ENCODE measurements around the gene TPSD1.
A peak's percentile ranks its signal among the peaks of the same experiment; 100 is the strongest.

Gene TPSD1

DNA sequence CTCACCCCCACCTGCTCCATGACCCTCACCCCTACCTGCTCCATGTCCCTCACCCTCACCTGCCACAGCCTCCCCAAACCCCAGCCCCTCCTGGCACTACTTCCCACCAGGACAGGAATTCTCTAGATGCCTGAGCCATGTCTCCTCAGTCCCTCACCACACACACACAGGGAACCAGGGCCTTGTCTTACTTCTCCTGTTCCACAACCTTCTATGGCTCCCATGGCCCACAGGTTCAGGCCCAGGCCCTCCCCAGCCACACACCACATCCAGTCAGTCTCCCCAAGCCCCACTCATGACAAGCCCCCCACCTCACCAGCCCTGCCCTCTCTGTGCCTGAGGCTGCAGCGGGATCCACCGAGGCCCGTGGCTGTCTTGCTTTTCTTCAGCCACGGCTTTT is 50.5 kb downstream of the TPSD1 start:
- Histone ChIP-seq H3K27ac (replicated peaks) (no peak overlapping the region), H3K27me3 (ENCODE audit: insufficient read depth, poor library complexity, severe bottlenecking) (no peaks in the 10 kb centered on the region)

DNA sequence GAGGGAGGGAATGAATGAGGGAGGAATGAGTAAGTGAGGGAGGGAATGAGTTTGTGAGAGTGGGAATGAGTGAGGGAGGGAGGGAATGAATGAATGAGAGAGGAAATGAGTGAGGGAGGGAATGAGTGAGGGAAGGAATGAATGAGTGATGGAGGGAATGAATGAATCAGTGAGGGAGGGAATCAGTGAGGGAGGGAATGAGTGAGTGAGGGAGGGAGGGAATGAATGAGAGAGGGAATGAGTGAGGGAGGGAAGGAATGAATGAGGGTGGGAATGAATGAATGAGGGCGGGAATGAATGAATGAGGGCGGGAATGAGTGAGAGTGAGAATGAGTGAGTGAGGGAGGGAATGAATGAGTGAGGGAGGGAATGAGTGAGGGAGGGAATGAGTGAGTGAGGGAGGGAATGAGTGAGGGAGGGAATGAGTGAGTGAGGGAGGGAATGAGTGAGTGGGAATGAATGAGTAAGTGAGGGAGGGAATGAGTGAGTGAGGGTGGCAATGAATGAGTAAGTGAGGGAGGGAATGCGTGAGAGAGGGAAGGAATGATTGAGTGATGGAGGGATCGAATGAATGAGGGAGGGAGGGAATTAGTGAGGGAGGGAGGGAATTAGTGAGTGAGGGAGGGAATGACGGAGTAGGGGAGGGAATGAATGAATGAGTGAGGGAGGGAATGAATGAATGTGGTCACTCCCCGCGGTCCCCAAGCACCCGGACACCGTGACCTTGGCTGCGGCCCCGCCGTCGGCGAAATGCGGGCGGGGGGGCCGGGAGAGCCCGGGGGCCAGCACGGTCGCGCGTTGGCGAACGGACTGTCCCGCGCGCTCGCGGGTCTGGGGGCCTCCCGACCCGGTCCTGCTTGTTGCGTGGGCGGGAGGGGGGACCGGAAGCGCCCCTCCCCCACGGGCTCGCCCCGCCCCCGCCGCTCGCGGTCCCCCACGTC is 52.4 kb downstream of the TPSD1 start:
- Histone ChIP-seq H3K27me3 (ENCODE audit: insufficient read depth, poor library complexity, severe bottlenecking) (no peaks in the 10 kb centered on the region), H3K27ac (replicated peaks) (peak overlapping the region; percentile 100), H3K4me3 (replicated peaks; ENCODE audit: insufficient read depth, low read length) (peak overlapping the region; percentile 45)
- DNase-seq (ENCODE audit: low read depth in 1 of 2, low spot score in 1 of 2): peak in 1 of 2 experiments; percentile 79
- TF ChIP-seq, protein P1, sequence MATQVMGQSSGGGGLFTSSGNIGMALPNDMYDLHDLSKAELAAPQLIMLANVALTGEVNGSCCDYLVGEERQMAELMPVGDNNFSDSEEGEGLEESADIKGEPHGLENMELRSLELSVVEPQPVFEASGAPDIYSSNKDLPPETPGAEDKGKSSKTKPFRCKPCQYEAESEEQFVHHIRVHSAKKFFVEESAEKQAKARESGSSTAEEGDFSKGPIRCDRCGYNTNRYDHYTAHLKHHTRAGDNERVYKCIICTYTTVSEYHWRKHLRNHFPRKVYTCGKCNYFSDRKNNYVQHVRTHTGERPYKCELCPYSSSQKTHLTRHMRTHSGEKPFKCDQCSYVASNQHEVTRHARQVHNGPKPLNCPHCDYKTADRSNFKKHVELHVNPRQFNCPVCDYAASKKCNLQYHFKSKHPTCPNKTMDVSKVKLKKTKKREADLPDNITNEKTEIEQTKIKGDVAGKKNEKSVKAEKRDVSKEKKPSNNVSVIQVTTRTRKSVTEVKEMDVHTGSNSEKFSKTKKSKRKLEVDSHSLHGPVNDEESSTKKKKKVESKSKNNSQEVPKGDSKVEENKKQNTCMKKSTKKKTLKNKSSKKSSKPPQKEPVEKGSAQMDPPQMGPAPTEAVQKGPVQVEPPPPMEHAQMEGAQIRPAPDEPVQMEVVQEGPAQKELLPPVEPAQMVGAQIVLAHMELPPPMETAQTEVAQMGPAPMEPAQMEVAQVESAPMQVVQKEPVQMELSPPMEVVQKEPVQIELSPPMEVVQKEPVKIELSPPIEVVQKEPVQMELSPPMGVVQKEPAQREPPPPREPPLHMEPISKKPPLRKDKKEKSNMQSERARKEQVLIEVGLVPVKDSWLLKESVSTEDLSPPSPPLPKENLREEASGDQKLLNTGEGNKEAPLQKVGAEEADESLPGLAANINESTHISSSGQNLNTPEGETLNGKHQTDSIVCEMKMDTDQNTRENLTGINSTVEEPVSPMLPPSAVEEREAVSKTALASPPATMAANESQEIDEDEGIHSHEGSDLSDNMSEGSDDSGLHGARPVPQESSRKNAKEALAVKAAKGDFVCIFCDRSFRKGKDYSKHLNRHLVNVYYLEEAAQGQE (IDR thresholded peaks at IDR 0.05; ENCODE audit: insufficient replicate concordance, low read depth): no peak
- 0 out of 2 replicates have a peak, but pooled peaks have one; percentile 25 for TF ChIP-seq POLR2AphosphoS5 (IDR thresholded peaks at IDR 0.05; ENCODE audit: low read depth)
- TF ChIP-seq, protein P2, sequence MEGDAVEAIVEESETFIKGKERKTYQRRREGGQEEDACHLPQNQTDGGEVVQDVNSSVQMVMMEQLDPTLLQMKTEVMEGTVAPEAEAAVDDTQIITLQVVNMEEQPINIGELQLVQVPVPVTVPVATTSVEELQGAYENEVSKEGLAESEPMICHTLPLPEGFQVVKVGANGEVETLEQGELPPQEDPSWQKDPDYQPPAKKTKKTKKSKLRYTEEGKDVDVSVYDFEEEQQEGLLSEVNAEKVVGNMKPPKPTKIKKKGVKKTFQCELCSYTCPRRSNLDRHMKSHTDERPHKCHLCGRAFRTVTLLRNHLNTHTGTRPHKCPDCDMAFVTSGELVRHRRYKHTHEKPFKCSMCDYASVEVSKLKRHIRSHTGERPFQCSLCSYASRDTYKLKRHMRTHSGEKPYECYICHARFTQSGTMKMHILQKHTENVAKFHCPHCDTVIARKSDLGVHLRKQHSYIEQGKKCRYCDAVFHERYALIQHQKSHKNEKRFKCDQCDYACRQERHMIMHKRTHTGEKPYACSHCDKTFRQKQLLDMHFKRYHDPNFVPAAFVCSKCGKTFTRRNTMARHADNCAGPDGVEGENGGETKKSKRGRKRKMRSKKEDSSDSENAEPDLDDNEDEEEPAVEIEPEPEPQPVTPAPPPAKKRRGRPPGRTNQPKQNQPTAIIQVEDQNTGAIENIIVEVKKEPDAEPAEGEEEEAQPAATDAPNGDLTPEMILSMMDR (IDR thresholded peaks at IDR 0.05; ENCODE audit: insufficient read depth, low read length): no peak

More for the DNA sequence above, 50.5 kb downstream of the TPSD1 start:
- TF ChIP-seq POLR2AphosphoS5 (IDR thresholded peaks at IDR 0.05; ENCODE audit: low read depth) (no peak), GABPA (IDR thresholded peaks at IDR 0.05; ENCODE audit: low read depth) (no peak), SPI1 (IDR thresholded peaks at IDR 0.05; ENCODE audit: borderline replicate concordance, low read depth) (no peak)
- TF ChIP-seq, protein P1 (IDR thresholded peaks at IDR 0.05; ENCODE audit: insufficient replicate concordance, low read depth): no peak
- TF ChIP-seq, protein P2 (IDR thresholded peaks at IDR 0.05; ENCODE audit: insufficient read depth, low read length): no peak
- no peak for DNase-seq (ENCODE audit: low read depth in 1 of 2, low spot score in 1 of 2)
- H3K4me3 ChIP-seq (replicated peaks; ENCODE audit: insufficient read depth, low read length): no peak overlapping the region
